ENCODE results near the gene DGCR2.
"Not testable (repeated sequence)": the region's sequence is repeated elsewhere in the genome, so short reads cannot be mapped to it uniquely, and the experiment has no call there.

DGCR2 gene

GRCh38 chr22:19032156-19032785 lies 89.9 kb downstream of the DGCR2 start:
- not testable (repeated sequence) for DNase-seq (ENCODE audit: low read depth, low spot score)

DNA sequence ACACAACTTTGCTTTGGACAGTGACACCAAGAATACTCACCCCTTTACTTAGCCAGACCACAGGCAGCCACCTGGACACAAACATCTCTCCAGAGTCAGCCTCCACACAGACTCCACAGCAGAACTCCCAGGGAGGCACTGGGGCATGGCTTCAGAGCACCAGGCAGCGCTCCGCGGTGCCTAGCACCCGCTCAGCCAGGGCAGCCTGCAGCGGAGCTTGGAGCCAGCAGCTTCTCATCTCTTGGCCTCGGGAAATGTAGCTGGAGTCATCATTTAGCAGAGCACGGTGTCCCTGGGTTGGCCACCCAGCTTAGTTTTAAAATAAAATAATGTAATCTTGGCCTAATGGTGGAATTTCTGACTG lies 91.3 kb downstream of the DGCR2 start:
- not testable (repeated sequence) for H3K9me3 ChIP-seq (ENCODE audit: insufficient read depth, low read length); H3K36me3 ChIP-seq (ENCODE audit: insufficient read depth, insufficient read length, low read length); DNase-seq (ENCODE audit: low read depth, low spot score); H3K9ac ChIP-seq (ENCODE audit: insufficient read length, low read depth); H3K4me3 ChIP-seq (ENCODE audit: insufficient read length, low read depth); H3K4me1 ChIP-seq (ENCODE audit: insufficient read depth, insufficient read length)
- peaks cover 22% of the 10 kb centered on the region for H3K27me3 ChIP-seq (ENCODE audit: insufficient read depth, insufficient read length)

More at GRCh38 chr22:19032156-19032785, 89.9 kb downstream of the DGCR2 start:
- not testable (repeated sequence) for H3K4me3 ChIP-seq (ENCODE audit: insufficient read length, low read depth); H3K9ac ChIP-seq (ENCODE audit: insufficient read length, low read depth); H3K4me1 ChIP-seq (ENCODE audit: insufficient read depth, insufficient read length); H3K9me3 ChIP-seq (ENCODE audit: insufficient read depth, low read length); H3K36me3 ChIP-seq (ENCODE audit: insufficient read depth, insufficient read length, low read length)
- H3K27me3 ChIP-seq (ENCODE audit: insufficient read depth, insufficient read length), result peaks cover 22% of the 10 kb centered on the region

GRCh38 chr22:19030226-19030888 lies 91.9 kb downstream of the DGCR2 start:
- DNase-seq (ENCODE audit: low read depth, low spot score); H3K36me3 ChIP-seq (ENCODE audit: insufficient read depth, insufficient read length, low read length); H3K4me1 ChIP-seq (ENCODE audit: insufficient read depth, insufficient read length); H3K9me3 ChIP-seq (ENCODE audit: insufficient read depth, low read length); H3K4me3 ChIP-seq (ENCODE audit: insufficient read length, low read depth); H3K9ac ChIP-seq (ENCODE audit: insufficient read length, low read depth): not testable (repeated sequence)
- peaks cover 22% of the 10 kb centered on the region for H3K27me3 ChIP-seq (ENCODE audit: insufficient read depth, insufficient read length)

GRCh38 chr22:19029113-19030103 lies 92.8 kb downstream of the DGCR2 start:
- not testable (repeated sequence) for H3K9me3 ChIP-seq (ENCODE audit: insufficient read depth, low read length); H3K4me3 ChIP-seq (ENCODE audit: insufficient read length, low read depth); H3K36me3 ChIP-seq (ENCODE audit: insufficient read depth, insufficient read length, low read length); DNase-seq (ENCODE audit: low read depth, low spot score); H3K4me1 ChIP-seq (ENCODE audit: insufficient read depth, insufficient read length)
- H3K27me3 ChIP-seq (ENCODE audit: insufficient read depth, insufficient read length), result peaks cover 22% of the 10 kb centered on the region
- peak overlapping the region; percentile 32 for H3K9ac ChIP-seq (ENCODE audit: insufficient read length, low read depth)

GRCh38 chr22:19028060-19028455 lies 94.2 kb downstream of the DGCR2 start:
- not testable (repeated sequence) for H3K4me3 ChIP-seq (ENCODE audit: insufficient read length, low read depth); H3K4me1 ChIP-seq (ENCODE audit: insufficient read depth, insufficient read length); H3K36me3 ChIP-seq (ENCODE audit: insufficient read depth, insufficient read length, low read length); H3K9me3 ChIP-seq (ENCODE audit: insufficient read depth, low read length); H3K9ac ChIP-seq (ENCODE audit: insufficient read length, low read depth); DNase-seq (ENCODE audit: low read depth, low spot score)
- peaks cover 22% of the 10 kb centered on the region for H3K27me3 ChIP-seq (ENCODE audit: insufficient read depth, insufficient read length)

- not testable (repeated sequence) for H3K36me3 ChIP-seq (ENCODE audit: insufficient read depth, insufficient read length, low read length); H3K4me3 ChIP-seq (ENCODE audit: insufficient read length, low read depth); H3K9me3 ChIP-seq (ENCODE audit: insufficient read depth, low read length); DNase-seq (ENCODE audit: low read depth, low spot score); H3K9ac ChIP-seq (ENCODE audit: insufficient read length, low read depth); H3K4me1 ChIP-seq (ENCODE audit: insufficient read depth, insufficient read length)
- peaks cover 22% of the 10 kb centered on the region for H3K27me3 ChIP-seq (ENCODE audit: insufficient read depth, insufficient read length)
Measured at GRCh38 chr22:19027371-19028059, 94.7 kb downstream of the DGCR2 start.

DNA sequence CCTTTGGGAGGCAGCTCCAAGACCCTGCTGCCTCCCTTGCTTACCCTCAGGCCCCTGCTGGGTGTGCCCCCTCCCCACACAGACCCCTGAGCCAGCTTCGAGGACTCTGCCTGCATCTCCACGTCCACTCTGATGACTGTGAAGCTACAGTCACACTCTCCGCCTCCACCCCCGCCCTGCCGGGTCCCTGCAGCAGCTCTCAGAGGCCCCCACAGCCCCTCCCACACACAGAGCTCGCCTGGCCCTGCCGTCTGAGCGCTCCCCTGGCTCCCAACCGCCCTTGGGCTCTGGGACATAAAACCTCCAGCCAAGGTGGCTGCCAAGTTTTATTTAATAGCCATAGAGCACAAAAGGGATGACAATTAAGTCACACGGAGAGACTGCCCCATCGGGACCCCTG lies 96.1 kb downstream of the DGCR2 start:
- not testable (repeated sequence) for DNase-seq (ENCODE audit: low read depth, low spot score); H3K4me3 ChIP-seq (ENCODE audit: insufficient read length, low read depth); H3K9ac ChIP-seq (ENCODE audit: insufficient read length, low read depth); H3K9me3 ChIP-seq (ENCODE audit: insufficient read depth, low read length); H3K36me3 ChIP-seq (ENCODE audit: insufficient read depth, insufficient read length, low read length); H3K4me1 ChIP-seq (ENCODE audit: insufficient read depth, insufficient read length)
- peaks cover 19% of the 10 kb centered on the region for H3K27me3 ChIP-seq (ENCODE audit: insufficient read depth, insufficient read length)

- H3K4me1 ChIP-seq (ENCODE audit: insufficient read depth, insufficient read length); H3K36me3 ChIP-seq (ENCODE audit: insufficient read depth, insufficient read length, low read length); H3K9ac ChIP-seq (ENCODE audit: insufficient read length, low read depth); H3K4me3 ChIP-seq (ENCODE audit: insufficient read length, low read depth); DNase-seq (ENCODE audit: low read depth, low spot score); H3K9me3 ChIP-seq (ENCODE audit: insufficient read depth, low read length): not testable (repeated sequence)
- H3K27me3 ChIP-seq (ENCODE audit: insufficient read depth, insufficient read length), result peaks cover 10% of the 10 kb centered on the region
Measured at GRCh38 chr22:19024956-19025489, 97.2 kb downstream of the DGCR2 start.

DNA sequence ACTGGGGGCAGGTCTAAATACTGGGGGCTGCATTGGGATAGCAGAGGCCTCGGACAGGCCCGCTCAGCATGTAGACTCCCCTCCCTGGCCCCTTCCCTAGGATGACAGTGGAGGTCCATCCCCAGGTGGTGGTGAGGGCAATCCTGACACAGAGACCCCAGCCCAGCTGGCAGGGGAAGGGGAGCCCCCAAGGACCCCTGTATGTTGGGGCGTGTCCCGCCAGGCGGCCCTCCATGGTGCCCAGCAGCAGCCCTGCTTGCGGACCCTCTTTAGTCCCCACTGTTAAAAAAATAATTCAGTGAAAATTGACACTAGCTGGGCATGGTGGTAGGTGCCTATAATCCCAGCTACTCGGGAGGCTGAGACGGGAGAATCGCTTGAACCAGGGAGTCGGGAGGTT lies 98.3 kb downstream of the DGCR2 start:
- not testable (repeated sequence) for H3K27me3 ChIP-seq (ENCODE audit: insufficient read depth, insufficient read length); H3K4me1 ChIP-seq (ENCODE audit: insufficient read depth, insufficient read length); H3K9me3 ChIP-seq (ENCODE audit: insufficient read depth, low read length); H3K9ac ChIP-seq (ENCODE audit: insufficient read length, low read depth); H3K36me3 ChIP-seq (ENCODE audit: insufficient read depth, insufficient read length, low read length); DNase-seq (ENCODE audit: low read depth, low spot score); H3K4me3 ChIP-seq (ENCODE audit: insufficient read length, low read depth)
